Upper lobe of left lung (tissue), 6 donors: Measurements from ENCODE around the gene CHSY1. TPM values are rescaled to one million over a fixed set of nuclear protein-coding genes. Genes with fewer than 3 reads are reported as not detected.

ENCODE experiments used
- ATAC-seq, 2 donors: fragments of 200-7000 bp; cut with Tn5 transposase; one replicate each; pipeline ENCODE4 v1.9.1; 2022; ENCODE audit warnings: mild to moderate bottlenecking in 2 of 2, moderate library complexity in 2 of 2; ENCODE audit not compliant: low FRiP score in 2 of 2
- DNase-seq, 2 donors: peaks; one replicate each; pipeline ENCODE4 v3.0.0-alpha.2; 2019 to 2020
- H3K27ac ChIP-seq, 4 donors: fragments of 200-600 bp; sonication (generic); one replicate each; pipeline ENCODE4 v1.5.1; 2016 to 2019
- H3K27me3 ChIP-seq, 4 donors: fragments of 200-600 bp; sonication (generic); one replicate each; pipeline ENCODE4 v1.5.1; 2017 to 2019
- H3K36me3 ChIP-seq, 4 donors: fragments of 200-600 bp; sonication (generic); one replicate each; pipeline ENCODE4 v1.5.1; 2016 to 2019
- H3K4me1 ChIP-seq, 4 donors: fragments of 200-600 bp; sonication (generic); one replicate each; pipeline ENCODE4 v1.5.1; 2018 to 2019
- H3K4me3 ChIP-seq, 4 donors: fragments of 200-600 bp; sonication (generic); one replicate each; pipeline ENCODE4 v1.5.1; 2017 to 2019; ENCODE audit warnings: mild to moderate bottlenecking in 2 of 4, moderate library complexity in 1 of 4
- H3K9me3 ChIP-seq, 4 donors: fragments of 200-600 bp; sonication (generic); one replicate each; pipeline ENCODE4 v1.5.1; 2018 to 2019
- EP300 ChIP-seq, 4 donors: sonication (generic); formaldehyde crosslinking; IDR thresholded peaks; one replicate each; pipeline ENCODE4 v1.5.1; 2017; ENCODE audit warnings: antibody characterized with exemption in 4 of 4, control low read depth in 2 of 4
- POLR2A ChIP-seq, 4 donors: fragments of 450-650 bp; IDR thresholded peaks; one replicate each; pipeline ENCODE4 v1.5.1; 2016 to 2017; ENCODE audit warnings: antibody characterized with exemption in 4 of 4, mild to moderate bottlenecking in 2 of 4
- POLR2AphosphoS5 ChIP-seq, 2 donors: sonication (generic); formaldehyde crosslinking; IDR thresholded peaks; one replicate each; pipeline ENCODE4 v1.5.1; 2017; ENCODE audit warnings: antibody characterized with exemption in 2 of 2
- WGBS, 2 donors: methylation state at CpG; one replicate each; pipeline ENCODE4 v1.1.5; 2017 to 2018; 5-methylcytosine and 5-hydroxymethylcytosine counted together
- total RNA-seq, 6 donors: library from RNA; depleted of rRNA in 4 of 6; stranded (reverse); fragments of >200 nt in 4 of 6; gene quantifications; one replicate each; pipeline versions ENCODE4 v1.1.0 to v1.2.1, GENCODE V29; 2016 to 2021
- TF ChIP-seq, protein P1 (sequence below), 6 experiments: fragments of 450-650 bp in 4 of 6; fragments of 200-600 bp in 2 of 6; sonication (generic) in 2 of 6; IDR thresholded peaks; one replicate each; pipeline ENCODE4 v1.5.1; 2016 to 2019; ENCODE audit warnings: antibody characterized with exemption in 6 of 6
- donor health status: DM: no; HTN: no; CAD: no; lungs with moderate emphysema.
- donor health status: DM: no; HTN: yes; CAD: no; lungs with severe emphysema.

CHSY1 gene
- total RNA-seq, 6 donors from 2014 or later = 12.4 to 38.3 (median 23.7) TPM

DNA sequence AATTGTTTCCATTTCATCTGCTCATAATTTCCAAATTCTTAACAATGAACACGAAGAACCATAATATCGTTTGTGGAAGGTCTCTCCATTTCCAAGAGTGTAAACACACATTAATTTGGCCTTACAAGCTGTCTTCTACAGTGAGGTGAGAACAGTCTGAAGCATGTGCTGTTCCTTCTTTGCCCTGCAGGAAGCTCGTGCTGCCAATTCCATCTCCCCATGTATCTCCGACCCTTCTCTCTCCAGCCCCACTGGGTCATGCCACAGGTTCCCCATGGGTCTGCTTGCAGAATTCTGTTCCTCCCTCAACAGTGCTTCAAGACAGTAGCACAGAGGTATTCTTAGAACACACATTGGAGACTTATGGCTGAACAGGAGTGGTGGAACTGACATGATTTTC is 70.5 kb downstream of the CHSY1 start:
- Histone ChIP-seq H3K27me3 (no peaks in the 10 kb centered on the region), H3K27ac (peak overlapping the region in 1 of 4 donors; percentile 54), H3K4me1 (peaks cover 29 to 66% (median 51%) of the 10 kb centered on the region in 4 donors), H3K4me3 (no peak overlapping the region), H3K9me3 (peaks cover 0 to 2% (median 0%) of the 10 kb centered on the region in 4 donors), H3K36me3 (peaks cover 2 to 20% (median 9%) of the 10 kb centered on the region in 4 donors)
- DNase-seq = no peak
- no peak for ATAC-seq
- WGBS, 2 donors = 62 to 80% methylated on average over 4 of the region's 4 CpGs
- no peak for TF ChIP-seq POLR2A (IDR thresholded peaks at IDR 0.05)
- TF ChIP-seq POLR2AphosphoS5 (IDR thresholded peaks at IDR 0.05) = no peak
- no peak for TF ChIP-seq EP300 (IDR thresholded peaks at IDR 0.05)
- TF ChIP-seq, protein P1, sequence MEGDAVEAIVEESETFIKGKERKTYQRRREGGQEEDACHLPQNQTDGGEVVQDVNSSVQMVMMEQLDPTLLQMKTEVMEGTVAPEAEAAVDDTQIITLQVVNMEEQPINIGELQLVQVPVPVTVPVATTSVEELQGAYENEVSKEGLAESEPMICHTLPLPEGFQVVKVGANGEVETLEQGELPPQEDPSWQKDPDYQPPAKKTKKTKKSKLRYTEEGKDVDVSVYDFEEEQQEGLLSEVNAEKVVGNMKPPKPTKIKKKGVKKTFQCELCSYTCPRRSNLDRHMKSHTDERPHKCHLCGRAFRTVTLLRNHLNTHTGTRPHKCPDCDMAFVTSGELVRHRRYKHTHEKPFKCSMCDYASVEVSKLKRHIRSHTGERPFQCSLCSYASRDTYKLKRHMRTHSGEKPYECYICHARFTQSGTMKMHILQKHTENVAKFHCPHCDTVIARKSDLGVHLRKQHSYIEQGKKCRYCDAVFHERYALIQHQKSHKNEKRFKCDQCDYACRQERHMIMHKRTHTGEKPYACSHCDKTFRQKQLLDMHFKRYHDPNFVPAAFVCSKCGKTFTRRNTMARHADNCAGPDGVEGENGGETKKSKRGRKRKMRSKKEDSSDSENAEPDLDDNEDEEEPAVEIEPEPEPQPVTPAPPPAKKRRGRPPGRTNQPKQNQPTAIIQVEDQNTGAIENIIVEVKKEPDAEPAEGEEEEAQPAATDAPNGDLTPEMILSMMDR (IDR thresholded peaks at IDR 0.05) = no peak

- Histone ChIP-seq H3K4me1 (peaks cover 32 to 66% (median 52%) of the 10 kb centered on the region in 4 donors), H3K9me3 (peaks cover 0 to 3% (median 0%) of the 10 kb centered on the region in 4 donors), H3K36me3 (peaks cover 2 to 20% (median 9%) of the 10 kb centered on the region in 4 donors), H3K27me3 (no peaks in the 10 kb centered on the region), H3K27ac (peak overlapping the region in 1 of 4 donors; percentile 54), H3K4me3 (no peak overlapping the region)
- no peak for ATAC-seq
- no peak for DNase-seq
- WGBS, 2 donors = 81% methylated on average over 10 to 13 of the region's 13 CpGs
- TF ChIP-seq POLR2A (IDR thresholded peaks at IDR 0.05) (no peak), POLR2AphosphoS5 (IDR thresholded peaks at IDR 0.05) (no peak), EP300 (IDR thresholded peaks at IDR 0.05) (no peak)
- TF ChIP-seq, protein P1 (IDR thresholded peaks at IDR 0.05) = no peak
Observed at GRCh38 chr15:101180620-101181307, 71.1 kb downstream of the CHSY1 start.

GRCh38 chr15:101179341-101180153 is 72.3 kb downstream of the CHSY1 start:
- Histone ChIP-seq H3K4me3 (no peak overlapping the region), H3K27me3 (no peaks in the 10 kb centered on the region), H3K27ac (peak overlapping the region; percentile 14 to 45 (median 34)), H3K36me3 (peaks cover 2 to 23% (median 12%) of the 10 kb centered on the region in 4 donors), H3K4me1 (peaks cover 37 to 67% (median 53%) of the 10 kb centered on the region in 4 donors), H3K9me3 (peaks cover 0 to 3% (median 0%) of the 10 kb centered on the region in 4 donors)
- DNase-seq = peak in 1 of 2 donors; percentile 65
- WGBS, 2 donors = 84 to 86% methylated on average over 15 to 21 of the region's 21 CpGs
- TF ChIP-seq EP300 (IDR thresholded peaks at IDR 0.05) (no peak), POLR2AphosphoS5 (IDR thresholded peaks at IDR 0.05) (no peak), POLR2A (IDR thresholded peaks at IDR 0.05) (no peak)
- TF ChIP-seq, protein P1 (IDR thresholded peaks at IDR 0.05) = no peak
- ATAC-seq = no peak

DNA sequence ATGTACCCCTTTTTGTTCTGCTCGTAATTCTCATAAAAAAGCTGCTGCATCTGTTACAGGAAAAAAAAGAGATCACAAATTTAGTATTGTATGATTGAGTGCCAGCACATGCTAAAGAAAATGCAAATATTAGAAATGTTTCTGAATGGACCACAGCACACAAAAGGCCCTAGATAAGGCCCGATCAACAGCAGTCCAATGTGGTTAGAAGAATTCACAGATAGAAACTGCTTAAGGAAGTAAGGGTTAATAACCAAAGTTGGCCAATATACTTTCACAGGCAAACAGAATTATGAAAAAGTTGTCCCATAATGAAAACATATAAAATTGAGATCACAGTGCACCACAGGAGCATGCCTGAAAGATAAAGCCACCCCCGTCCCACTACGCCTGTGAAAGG is 72.9 kb downstream of the CHSY1 start:
- no peak for ATAC-seq
- 92 to 95% methylated on average over 4 of the region's 4 CpGs for WGBS, 2 donors

More for the DNA sequence above, 72.9 kb downstream of the CHSY1 start:
- H3K4me3 ChIP-seq = no peak overlapping the region
- peak overlapping the region in 2 of 4 donors; percentile 35 to 45 for H3K27ac ChIP-seq
- H3K9me3 ChIP-seq = peaks cover 0 to 3% (median 0%) of the 10 kb centered on the region in 4 donors
- TF ChIP-seq, protein P1 (IDR thresholded peaks at IDR 0.05) = no peak
- TF ChIP-seq POLR2AphosphoS5 (IDR thresholded peaks at IDR 0.05) = no peak
- TF ChIP-seq EP300 (IDR thresholded peaks at IDR 0.05) = no peak
- TF ChIP-seq POLR2A (IDR thresholded peaks at IDR 0.05) = no peak
- peaks cover 2 to 30% (median 12%) of the 10 kb centered on the region in 4 donors for H3K36me3 ChIP-seq
- no peaks in the 10 kb centered on the region for H3K27me3 ChIP-seq
- H3K4me1 ChIP-seq = peaks cover 38 to 67% (median 49%) of the 10 kb centered on the region in 4 donors
- DNase-seq = no peak
